Astrocyte of the spinal cord (primary cell): ENCODE data around the gene TUBA1B.

Experiments
- DNase-seq: peaks from one replicate; pipeline ENCODE4 v3.0.0; 2011; ENCODE audit warnings: low read depth, low spot score
- H3K4me3 ChIP-seq: 2 replicates; pipeline ENCODE4 v1.5.1; 2011; ENCODE audit warnings: low read depth, mild to moderate bottlenecking, low read length, moderate library complexity
- in situ Hi-C: cut with HindIII; loops from 2 replicates; pipeline ENCODE4 v1.10.0; 2017; ENCODE audit warnings: low sequenced_read_pairs
- TF ChIP-seq, protein P1 (sequence below): IDR thresholded peaks from 2 replicates; pipeline ENCODE4 v1.5.1; 2012; ENCODE audit warnings: low read depth, mild to moderate bottlenecking, low read length, inconsistent platforms

TUBA1B gene

DNA sequence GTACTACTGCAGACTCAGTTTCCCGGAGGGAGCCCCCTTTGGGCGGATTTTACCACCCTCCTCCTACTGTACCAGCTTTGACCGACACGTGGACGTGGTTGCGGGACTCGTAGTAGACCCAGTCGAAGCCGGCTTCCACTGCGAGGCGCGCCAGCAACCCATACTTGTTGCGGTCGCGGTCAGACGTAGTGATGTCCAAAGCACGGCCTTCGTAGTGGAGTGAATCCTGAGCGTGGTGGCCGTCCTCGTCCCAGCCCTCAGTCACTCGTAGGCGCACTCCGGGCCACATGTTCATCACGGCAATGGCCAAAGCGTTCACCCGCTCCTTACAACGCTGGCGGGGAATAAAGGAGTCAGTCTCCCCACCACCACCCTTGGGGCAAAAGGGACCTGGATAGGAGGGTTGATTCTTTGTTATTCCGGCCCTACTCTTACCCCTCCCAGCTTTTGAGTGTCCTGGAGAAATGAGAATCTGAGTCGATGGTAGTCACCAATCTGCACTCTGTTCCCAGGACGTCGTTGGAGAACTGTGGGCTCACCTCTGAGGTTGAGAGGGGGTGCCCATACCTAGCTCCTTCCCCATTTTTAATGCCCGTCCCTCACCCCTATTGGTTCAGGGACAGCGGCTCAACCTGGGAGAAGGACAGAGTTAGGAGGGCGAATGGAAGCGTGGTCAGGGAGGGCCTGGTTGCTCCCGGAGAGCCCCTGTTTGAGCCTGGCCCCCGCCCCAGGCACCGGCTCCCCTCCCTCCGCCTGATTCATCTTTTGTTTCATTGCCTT is 39.9 kb downstream of the TUBA1B start:
- no peak for DNase-seq
- peak overlapping the region; percentile 26 for H3K4me3 ChIP-seq
- TF ChIP-seq, protein P1, sequence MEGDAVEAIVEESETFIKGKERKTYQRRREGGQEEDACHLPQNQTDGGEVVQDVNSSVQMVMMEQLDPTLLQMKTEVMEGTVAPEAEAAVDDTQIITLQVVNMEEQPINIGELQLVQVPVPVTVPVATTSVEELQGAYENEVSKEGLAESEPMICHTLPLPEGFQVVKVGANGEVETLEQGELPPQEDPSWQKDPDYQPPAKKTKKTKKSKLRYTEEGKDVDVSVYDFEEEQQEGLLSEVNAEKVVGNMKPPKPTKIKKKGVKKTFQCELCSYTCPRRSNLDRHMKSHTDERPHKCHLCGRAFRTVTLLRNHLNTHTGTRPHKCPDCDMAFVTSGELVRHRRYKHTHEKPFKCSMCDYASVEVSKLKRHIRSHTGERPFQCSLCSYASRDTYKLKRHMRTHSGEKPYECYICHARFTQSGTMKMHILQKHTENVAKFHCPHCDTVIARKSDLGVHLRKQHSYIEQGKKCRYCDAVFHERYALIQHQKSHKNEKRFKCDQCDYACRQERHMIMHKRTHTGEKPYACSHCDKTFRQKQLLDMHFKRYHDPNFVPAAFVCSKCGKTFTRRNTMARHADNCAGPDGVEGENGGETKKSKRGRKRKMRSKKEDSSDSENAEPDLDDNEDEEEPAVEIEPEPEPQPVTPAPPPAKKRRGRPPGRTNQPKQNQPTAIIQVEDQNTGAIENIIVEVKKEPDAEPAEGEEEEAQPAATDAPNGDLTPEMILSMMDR: no peak
- in situ Hi-C loops: no loop called here

DNA sequence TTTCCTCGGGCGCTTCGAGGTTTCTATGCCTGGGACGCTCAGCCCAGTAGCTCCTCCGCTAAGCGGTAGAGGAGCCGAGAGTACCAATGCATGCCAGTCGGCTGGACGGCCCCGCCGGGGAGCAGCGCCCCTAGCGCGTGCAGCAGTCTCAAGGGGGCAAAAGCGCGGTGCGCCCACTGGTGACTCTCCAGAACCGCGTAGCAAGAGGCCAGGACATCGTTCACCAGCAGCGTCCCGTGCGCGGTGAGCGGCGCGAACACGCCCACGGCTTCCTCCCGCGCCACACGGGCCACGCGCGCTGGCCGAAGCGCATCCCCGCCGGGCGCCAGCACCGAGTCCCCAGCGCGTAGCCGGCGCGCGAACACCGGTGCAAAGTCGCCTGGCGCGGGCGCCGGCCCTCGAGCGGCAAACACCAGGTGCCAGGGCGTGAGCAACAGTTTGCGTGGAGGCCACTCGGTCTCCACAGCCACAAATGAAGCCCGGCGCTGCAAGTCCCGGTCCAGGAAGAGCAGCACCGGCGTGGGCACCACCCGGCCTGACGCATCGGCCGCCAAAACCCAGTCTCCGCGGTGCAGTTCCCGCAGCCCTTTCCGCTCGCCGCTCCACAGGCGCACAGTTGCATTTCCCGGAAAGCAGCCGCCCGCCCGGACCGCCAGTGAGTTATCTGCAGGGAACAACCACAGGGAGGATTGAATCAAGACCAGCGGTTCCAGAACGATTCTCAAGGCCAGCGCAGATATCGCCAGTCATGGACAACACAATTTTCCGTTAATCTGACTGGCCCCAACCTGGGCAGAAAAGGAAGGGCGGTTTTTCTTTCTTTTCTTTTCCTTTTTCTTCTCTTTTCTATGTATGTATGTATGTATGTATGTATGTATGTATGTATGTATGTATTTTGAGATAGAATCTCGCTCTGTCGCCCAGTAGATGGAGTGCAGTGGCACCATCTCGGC is 41.1 kb downstream of the TUBA1B start:
- peak; percentile 59 for DNase-seq
- in situ Hi-C loops: no loop called here
- H3K4me3 ChIP-seq: peak overlapping the region; percentile 22
- TF ChIP-seq, protein P1: peak; percentile 34

DNA sequence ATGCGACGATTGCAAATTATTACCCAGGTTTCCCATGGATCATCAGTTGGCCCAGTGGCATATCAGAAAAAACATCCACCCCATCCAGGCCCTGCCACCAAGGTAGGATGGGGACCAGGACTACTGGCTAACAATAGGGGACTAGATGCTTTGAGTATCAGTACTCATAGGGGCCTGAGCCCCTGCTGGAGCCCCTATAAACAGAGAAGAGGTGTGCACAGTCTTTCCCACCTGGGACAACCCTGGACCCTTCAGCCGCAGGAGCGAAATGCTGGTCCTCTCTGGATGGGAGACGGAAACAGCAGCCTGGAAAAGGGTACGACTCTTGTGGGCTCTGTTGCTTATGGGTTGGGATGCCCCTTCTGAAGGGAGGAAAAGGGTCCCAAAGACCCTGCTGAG is 42.3 kb downstream of the TUBA1B start:
- no peak for DNase-seq
- TF ChIP-seq, protein P1: no peak
- H3K4me3 ChIP-seq: no peak overlapping the region
- in situ Hi-C loops: no loop called here

DNA sequence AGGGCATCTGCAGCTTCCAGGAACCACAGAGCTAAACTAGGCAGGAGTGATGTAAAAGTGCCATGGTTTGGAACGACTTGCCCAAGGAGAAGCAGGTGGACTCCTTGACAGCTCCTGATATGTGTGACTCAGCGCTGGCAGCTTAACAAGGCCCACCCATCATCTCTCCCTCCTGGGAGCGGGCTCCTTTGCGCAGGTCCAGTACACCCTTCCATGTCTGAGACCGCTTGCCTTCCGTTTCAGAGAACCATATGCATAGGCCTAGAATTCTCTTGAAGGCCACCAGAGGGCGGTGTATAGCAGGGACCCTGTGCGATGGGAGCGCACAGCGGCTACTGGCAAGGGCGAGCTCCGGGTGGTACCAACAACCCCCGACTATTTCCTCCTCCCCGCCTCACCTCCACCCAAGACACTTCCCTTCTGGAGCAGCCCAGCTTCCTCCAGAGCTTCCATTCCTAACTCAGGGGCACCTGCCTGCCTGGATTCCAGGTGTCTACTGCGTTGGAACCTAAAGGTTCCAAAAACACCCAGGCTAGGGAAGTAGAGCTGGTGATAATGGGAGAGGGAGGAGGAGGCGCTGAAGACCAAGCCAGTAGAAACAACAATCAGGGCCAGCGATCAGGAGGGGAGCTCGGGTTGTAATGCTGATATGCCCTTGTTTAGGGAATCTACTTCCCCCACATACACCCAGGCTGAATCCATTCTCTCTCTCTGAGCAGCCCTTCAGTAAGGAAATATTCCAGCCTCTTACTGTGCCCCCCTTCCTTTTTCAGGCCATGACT is 42.9 kb downstream of the TUBA1B start:
- TF ChIP-seq, protein P1: peak; percentile 93
- in situ Hi-C loops: no loop called here
- H3K4me3 ChIP-seq: no peak overlapping the region
- peak; percentile 87 for DNase-seq

DNA sequence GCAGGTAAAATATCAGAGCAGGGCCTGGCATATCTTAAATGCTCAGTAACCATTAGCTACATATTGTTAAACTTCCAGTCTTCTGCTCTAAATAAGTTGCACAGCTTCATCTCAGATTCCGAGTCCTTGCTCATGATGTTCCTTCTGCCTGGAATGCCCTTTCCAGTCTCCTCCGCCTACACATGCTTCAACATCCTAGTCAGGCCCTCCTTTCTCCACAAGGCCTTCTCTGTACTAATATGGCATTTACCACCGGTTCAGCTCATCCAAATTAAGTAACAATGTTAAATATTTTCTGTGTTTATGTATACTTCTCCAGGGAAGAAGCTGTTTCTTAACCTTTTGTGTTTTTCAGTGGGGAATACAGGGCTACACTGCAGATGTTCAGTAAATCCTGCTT is 45.1 kb downstream of the TUBA1B start:
- no peak overlapping the region for H3K4me3 ChIP-seq
- DNase-seq: no peak
- TF ChIP-seq, protein P1: no peak
- in situ Hi-C loops: no loop called here

DNA sequence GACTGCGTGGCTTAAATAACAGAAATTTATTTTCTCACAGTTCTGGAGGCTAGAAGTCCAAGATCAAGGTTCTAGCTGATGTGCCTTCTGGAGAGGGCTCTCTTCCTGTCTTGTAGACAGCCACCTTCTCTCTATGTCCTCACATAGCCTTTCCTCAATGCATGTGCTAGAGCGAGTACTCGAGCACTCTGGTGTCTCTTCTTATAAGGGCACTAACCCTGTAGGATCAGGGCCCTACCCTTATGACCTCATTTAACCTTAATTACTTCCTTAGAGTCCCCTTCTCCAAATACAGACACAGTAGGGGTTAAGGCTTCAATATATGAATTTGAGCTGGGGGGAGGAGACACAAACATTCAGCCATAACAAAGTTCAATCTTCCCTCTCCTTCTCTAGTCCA is 46.8 kb downstream of the TUBA1B start:
- no peak overlapping the region for H3K4me3 ChIP-seq
- in situ Hi-C loops: no loop called here
- no peak for DNase-seq
- TF ChIP-seq, protein P1: no peak
